Measurements from ENCODE around the gene CPNE4. TPM values are rescaled to one million over a fixed set of nuclear protein-coding genes. Genes with fewer than 3 reads are reported as not detected.

The CPNE4 gene
- total RNA-seq, 1 experiment from 2014 or later = 1.9 TPM

GRCh38 chr3:132003685-132004084 is 31.1 kb downstream of the CPNE4 start:
- Histone ChIP-seq H3K56ac (ENCODE audit: insufficient read length, low read depth, low read length) (no peak overlapping the region), H4K8ac (replicated peaks; ENCODE audit: insufficient read length, low read depth, low read length) (no peak overlapping the region), H2BK15ac (ENCODE audit: low read depth, low read length) (no peak overlapping the region), H3K79me1 (ENCODE audit: insufficient read depth, low read depth, low read length, poor library complexity, severe bottlenecking) (no peaks in the 10 kb centered on the region), H3T11ph (ENCODE audit: low read length) (no peak overlapping the region), H3K23ac (ENCODE audit: insufficient read length, low read depth, low read length) (no peak overlapping the region), H2BK5ac (ENCODE audit: insufficient read length, low read length) (no peak overlapping the region), H2BK20ac (ENCODE audit: low read depth, low read length, poor library complexity, severe bottlenecking) (no peak overlapping the region), H4K91ac (ENCODE audit: insufficient read length, low read depth, low read length) (no peak overlapping the region), H3K4me1 (ENCODE audit: insufficient read depth, low read length) (peaks cover 4% of the 10 kb centered on the region; the same call in 1 of the 2 replicates), H3K9ac (ENCODE audit: extremely low read depth, insufficient read length, low read length) (no peak overlapping the region), H3K27me3 (ENCODE audit: insufficient read depth, low read length) (no peaks in the 10 kb centered on the region), H2BK12ac (ENCODE audit: insufficient read length, low read depth, low read length) (no peak overlapping the region), H4K5ac (ENCODE audit: insufficient read length, low read depth, low read length) (no peak overlapping the region), H3K4ac (ENCODE audit: low read depth, low read length) (no peak overlapping the region), H3K79me2 (ENCODE audit: insufficient read depth, low read length) (no peaks in the 10 kb centered on the region), H3K18ac (ENCODE audit: insufficient read length, low read depth, low read length) (no peak overlapping the region), H2AFZ (ENCODE audit: low read length) (no peak overlapping the region), H3K23me2 (ENCODE audit: insufficient read length, low read depth, low read length, poor library complexity, severe bottlenecking) (no peaks in the 10 kb centered on the region), H2BK120ac (ENCODE audit: low read depth, low read length, poor library complexity, severe bottlenecking) (no peak overlapping the region), H2AK5ac (ENCODE audit: insufficient read length, low read length) (no peak overlapping the region), H3K14ac (ENCODE audit: insufficient read depth, low read length) (no peak overlapping the region), H3K9me3 (ENCODE audit: control insufficient read depth, low read depth, low read length) (no peaks in the 10 kb centered on the region), H3K4me2 (ENCODE audit: insufficient read depth, insufficient read length, low read length) (no peak overlapping the region), H3K27ac (ENCODE audit: insufficient read length, low read depth, low read length) (no peak overlapping the region), H4K20me1 (ENCODE audit: control insufficient read depth, insufficient read depth, insufficient read length) (no peaks in the 10 kb centered on the region)
- DNase-seq = no peak
- no peaks in the 10 kb centered on the region for H3K9me3 Mint-ChIP-seq
- H3K4me1 Mint-ChIP-seq = peaks cover 50 to 54% of the 10 kb centered on the region in 2 experiments
- no peak for TF ChIP-seq CTCF (conservative IDR thresholded peaks at IDR 0.05)
- H3K36me3 Mint-ChIP-seq (ENCODE audit: insufficient read depth in 1 of 3, low read depth in 3 of 3) = no peaks in the 10 kb centered on the region
- no CpG with 5 or more reads among the region's 1 CpG for WGBS (ENCODE audit: extremely low coverage, insufficient read length, low lambda C conversion rate)
- no peak overlapping the region for H3K4me3 Mint-ChIP-seq
- H3K27ac Mint-ChIP-seq = no peak overlapping the region; a peak in 1 of 7 replicates
- no peaks in the 10 kb centered on the region for H3K27me3 Mint-ChIP-seq (ENCODE audit: low read depth)
